HG02870 (cell line): ENCODE measurements around the gene CAMTA1.

Experiments used
- ATAC-seq: cut with Tn5 transposase; IDR thresholded peaks from one replicate; pipeline ENCODE4 v1.9.1; 2021; ENCODE audit warnings: mild to moderate bottlenecking, moderate library complexity; ENCODE audit not compliant: unreplicated experiment

Gene CAMTA1

DNA sequence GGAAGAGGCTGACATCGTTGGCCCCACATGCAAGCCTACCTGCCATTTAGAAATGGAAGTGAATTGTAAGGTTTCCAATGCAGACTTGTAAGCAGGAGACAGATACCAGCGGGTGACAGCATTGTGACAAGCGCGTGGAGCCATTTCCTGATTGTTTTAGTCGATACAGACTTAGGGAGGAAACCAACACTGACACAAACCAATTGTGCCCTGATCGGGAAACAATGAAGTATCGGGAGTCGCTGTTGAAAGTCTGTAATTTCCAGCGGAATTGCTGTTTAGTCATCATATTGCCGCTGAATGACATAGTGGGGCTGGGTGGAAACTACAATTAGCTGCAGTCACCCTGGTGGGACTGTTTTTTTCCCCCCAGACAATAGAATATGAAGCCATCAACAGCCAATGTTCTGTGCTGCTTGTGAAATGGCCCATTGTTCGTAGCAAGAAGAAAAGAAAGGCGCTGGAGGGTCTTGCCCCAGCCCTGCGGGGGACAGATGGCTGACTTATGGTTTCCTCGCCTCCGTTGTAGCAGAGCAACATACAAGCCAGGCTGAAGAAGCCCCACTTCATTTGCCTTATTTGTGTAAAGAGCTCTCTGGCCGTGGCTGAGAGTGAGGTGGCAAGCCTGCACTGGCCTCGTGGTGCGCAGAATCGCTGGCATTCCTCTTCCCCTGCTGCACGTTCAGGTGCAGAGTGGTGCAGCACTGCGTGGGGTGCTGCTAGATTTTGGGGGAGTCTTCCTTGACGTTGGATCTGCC, 462.7 kb downstream of the CAMTA1 start:
- ATAC-seq, result no peak

DNA sequence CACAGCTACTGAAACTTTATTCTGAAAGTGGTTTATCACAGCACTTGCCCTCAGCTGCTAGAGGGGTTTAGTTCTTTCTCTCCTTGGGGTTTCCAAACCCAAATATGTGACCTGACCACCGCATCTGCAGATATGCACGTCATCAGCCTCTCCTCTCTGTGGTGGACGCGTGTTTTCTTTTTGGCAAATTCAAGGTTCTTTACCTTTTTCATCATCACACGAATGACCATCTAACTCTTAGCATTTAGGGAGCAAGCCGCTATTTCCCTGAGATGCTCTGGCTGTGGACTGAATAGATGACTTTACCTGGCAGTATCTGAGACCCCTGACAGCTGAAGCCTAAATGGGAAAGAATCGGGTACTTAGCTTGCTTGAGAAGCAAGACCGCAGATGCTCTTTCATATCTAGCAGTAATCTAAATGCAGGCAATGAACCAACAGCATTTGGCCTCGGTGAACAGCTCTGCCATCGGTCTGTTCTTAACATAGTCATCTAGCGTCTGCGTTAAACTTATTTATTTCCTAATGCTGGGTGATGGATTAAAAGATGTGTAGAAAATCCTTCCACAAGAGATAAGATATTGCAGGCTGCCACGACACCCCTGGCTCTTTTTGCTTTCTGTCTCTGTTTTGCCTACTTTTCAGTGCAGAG, 463.4 kb downstream of the CAMTA1 start:
- no peak for ATAC-seq

DNA sequence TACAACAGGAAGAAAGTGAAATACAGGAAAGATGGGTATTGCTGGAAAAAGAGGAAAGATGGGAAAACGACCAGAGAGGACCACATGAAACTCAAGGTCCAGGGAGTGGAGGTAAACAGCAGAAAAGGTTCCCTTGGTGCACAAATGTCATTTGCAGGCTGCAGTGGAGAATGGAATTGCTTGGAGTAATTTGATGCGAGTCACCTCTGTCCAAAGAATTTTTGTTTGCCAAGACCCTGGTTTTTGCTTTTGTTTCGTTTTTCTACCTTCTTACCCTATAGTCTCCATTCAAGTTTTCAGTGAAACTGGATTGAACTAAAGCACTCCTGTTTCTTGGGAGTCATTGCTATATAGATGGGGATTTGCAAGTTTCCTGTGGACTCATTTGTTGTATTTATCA, 464.3 kb downstream of the CAMTA1 start:
- no peak for ATAC-seq

DNA sequence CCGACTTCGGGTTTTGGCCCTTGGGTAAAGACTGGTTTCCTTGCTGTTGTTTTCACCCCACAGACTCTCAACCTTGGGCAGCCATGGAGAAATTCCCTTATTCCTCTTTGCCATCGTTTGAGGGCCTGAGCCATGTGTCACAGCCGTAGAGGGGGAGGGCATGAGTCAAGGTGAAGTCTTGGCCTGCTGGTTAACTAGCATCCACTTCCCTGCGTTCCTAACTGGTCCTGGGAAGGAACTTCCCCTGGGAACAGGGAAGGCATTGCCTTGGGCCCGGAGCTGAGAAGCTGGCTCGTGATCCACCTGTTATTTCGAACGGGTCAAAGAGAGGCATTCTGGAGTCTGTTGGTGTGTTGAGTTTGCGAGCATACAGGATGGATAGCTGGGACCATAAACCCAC, 464.9 kb downstream of the CAMTA1 start:
- ATAC-seq, result no peak

DNA sequence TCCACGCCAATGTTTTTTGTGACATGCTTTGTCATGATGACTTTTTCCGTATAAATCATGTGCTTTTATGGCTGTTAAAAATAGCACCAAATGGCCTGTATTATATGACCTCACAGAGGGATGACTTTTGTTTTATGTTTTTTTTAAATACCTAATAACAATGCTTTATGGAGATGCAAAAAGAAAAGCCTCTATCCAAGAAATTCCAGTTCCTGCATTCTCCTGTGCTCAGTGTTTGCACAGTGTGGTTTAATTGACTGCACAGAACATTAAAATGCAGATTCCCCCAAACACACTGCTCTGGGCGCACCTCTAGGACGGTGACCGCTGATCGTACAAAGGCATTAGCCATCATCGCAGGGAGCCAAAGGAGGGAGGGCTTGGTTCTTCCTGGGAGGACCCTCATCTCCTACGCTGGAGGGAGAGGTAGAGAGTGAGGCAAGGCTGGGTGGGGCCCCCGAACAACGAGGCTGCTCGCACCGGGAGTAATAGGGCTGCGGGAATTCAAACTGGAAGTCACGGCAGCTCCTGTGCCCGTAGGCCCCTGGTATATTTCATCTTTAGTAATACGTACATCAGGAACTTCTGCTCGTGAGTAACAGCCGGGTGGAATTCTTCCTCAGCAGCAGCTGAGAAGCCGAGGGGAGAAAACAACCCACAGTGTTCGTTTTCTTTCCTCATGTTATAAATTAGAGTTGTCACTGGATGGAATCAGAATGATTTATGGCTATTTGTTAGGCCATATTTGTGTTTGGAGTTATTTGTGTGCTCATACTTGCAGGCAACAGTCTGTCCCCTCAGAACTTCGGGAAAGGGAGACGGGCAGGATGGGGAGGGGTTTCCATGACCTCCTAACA, 465.6 kb downstream of the CAMTA1 start:
- ATAC-seq, result no peak

DNA sequence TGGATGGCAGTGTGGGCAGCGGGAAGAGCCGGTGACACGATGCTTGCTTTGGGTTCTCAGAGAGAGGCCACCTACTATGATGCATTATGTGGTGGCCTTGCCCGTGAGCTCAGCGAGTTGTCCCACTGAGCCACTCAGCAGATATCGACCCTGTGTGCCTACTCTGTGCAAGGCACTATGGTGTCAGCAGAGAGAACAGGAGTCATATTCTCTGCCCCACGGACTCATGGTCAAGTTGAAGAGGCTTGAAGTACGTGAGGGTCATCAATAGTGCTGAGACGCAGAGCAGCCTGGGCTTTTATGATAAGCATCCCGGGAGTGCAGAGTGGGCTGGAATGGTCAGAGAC, 466.2 kb downstream of the CAMTA1 start:
- ATAC-seq, result no peak

DNA sequence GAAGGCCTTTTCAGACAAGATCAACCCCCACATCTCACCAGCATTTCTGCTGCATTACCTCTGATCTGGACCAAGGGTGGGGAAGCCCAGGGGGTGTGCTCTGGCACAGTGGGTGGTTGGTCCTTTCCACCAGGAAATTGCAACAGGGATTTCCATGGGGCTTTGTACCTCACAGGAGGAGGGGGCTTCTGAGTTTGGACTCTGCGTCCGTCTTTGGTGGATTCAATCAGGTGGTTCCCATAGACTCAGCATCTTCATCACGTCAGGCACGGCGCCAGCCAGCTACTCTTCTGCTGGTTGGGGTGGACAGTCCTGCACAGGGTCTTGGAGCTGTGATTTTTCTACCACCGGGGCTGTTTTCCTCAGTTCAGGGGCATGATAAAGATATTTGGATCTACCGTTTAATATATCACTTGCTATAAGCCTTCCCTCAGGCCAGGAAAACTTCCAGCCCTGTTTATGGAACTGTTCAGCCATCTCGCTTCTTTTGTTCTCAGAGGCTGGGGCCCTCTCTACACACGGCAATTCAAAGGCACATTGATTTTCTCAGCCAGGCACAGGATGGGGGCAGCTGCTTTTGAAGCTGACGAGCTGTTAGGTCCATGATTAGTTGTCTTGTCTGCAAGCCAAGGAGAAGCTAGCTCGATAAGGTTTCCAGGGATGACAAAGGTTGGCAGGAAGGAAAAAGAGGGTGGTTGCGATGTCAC, 467.3 kb downstream of the CAMTA1 start:
- ATAC-seq, result no peak

DNA sequence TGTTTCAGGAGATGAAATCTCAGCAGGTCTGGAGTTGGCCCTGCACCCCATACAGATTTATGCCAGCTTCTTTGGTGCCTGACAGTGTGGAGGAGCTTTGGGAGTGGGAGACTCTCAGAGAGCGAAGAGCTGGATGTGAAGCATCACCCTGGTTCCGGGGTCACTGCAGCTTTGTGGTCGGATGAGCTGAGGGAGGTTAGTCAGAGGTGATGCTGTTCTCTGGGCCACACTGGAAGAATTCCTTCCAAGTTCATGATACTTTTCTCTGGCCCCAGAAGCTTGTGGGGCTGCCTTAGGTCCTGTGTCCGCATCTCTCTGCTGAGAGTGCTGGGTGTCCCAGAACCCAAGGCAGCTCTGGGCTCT, 467.8 kb downstream of the CAMTA1 start:
- ATAC-seq, result no peak

DNA sequence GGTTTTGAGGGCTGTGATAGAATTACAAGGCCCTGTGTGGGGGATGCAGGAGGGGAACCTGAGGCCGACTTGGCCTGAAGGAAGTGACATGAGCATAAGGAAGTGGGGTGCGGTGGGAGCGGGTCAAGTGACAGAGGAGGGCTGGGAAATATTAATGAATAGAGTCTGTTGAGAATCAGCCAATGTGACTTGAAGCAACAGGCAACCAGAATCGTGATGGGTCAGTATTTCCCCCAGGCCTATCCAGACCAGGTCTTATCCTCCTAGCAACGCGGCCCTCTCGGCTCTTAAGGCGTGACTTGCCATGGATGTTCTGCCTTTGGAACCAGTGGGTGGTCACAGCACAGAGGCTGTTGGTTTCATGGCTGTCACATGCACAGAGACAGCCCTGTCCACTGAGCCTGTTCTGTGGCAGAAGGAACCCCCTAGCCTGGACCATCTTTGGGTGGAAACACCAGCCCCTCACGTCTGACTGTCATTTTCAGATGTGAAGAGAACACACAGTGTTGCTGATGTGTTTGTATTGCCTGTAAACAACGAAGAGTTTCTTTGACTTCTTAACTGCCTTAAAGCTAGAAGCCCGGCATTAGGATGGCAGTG, 468.8 kb downstream of the CAMTA1 start:
- ATAC-seq, result no peak

DNA sequence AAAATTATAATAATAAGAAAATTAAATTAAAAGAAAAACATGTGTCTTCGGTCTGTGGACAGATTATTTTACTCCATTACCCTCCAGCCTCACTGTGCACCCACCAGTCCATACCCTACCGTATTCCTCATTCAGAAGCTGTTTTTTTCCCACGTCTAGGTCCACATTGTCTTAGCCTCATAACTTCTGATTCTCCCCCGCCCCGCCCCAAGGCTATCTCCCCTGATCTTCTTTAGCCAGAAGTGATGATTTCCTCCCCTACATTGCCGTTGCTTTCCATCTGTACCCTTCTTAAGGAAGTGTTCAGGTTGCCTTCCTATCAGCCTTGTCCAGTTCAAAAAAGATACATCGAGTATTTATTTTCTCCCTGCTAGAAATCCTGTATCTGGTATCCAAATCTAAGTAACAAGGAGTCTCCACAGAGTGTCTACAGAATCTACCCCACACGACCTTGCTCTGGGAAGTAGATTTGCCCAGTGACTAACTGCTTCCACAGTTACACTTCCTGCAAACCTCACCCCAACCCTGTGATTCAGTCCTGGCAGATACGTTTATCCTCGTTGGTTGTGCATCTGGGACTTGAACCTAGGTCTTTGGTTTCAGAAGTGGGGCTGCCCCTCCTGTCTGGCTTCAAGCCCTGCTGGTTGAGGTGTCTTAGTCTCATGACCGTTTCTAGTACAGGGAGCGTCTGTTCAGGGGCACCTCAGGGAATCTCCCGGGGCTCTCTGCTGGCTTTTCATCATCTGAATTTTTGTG, 470.2 kb downstream of the CAMTA1 start:
- no peak for ATAC-seq

DNA sequence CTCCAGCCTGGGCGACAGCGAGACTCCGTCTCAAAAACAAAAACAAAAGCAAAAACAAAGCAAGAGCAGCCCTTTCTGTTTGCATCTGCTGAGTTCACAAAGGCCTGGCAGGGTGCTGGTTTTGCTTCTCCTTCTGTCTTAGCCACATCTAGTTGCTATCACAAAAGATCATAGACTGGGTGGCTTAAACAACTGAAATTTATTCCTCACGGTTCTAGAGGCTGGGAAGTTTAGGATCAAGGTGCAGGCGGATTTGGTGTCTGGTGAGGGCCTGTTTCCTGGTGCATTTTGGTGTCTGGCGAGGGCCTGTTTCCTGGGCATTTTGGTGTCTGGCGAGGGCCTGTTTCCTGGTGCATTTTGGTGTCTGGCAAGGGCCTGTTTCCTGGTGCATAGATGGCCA, 471.3 kb downstream of the CAMTA1 start:
- no peak for ATAC-seq

DNA sequence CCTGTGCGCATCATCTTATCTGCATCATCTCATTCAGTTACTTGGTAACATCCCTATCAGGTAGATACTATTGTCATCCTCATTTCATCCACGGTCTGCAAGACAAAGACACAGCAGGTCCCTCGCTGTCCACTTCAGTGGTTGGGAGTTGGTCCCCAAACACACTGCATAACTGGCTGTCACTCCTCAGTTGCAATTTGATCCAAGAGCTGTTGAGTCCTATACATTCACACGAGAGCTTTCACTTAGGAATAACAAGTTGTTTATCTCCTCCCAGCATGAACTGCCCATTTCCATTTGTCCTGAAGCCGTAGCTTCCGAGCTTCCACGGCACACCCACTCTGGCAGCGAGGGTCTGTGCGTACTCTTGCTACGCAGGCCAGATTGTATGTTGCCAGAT, 472.0 kb downstream of the CAMTA1 start:
- ATAC-seq, result no peak

DNA sequence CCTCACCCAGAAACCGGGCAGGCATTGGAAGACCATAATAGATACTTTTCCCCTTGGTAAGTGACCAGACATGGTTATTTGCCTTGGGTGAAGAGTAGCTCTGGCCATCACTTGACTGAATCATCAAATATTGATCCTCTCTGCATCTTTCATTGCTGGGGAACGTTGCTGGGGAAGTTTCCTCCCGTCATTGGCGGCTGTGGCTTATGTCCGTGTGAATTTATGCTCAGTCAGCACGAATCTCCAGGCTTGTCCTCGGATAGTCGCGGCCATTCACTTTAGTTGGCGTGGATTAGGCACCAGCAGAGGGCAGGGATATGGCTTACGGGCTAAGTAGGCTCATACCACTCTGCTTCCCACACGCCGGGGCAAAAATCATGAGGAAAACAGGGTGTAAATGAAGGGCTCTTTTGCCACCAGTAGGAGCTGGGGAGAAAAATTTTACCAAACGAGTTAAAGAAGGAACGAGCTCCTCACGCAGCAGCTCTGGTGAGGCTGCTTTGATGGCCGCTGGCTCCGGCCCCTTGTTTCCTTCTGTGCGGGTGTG, 473.4 kb downstream of the CAMTA1 start:
- no peak for ATAC-seq

DNA sequence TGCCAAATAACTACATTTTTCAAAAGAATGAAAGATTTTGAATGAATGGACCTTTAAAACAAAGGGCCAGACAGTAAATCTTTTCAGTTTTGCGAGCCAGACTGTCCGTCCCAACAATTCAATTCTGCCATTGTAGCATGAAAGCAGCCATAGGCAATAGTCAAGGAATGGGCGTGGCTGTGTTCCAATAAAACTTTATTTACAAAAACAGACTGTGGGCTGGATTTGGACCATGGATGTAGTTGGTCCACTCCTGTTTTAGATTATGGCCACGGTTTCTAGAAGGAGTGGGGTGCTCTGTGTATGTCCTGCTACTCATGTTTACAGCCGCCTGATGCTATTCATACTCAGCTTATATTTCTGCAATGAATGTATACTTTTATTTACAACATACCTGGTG, 474.7 kb downstream of the CAMTA1 start:
- ATAC-seq, result no peak

DNA sequence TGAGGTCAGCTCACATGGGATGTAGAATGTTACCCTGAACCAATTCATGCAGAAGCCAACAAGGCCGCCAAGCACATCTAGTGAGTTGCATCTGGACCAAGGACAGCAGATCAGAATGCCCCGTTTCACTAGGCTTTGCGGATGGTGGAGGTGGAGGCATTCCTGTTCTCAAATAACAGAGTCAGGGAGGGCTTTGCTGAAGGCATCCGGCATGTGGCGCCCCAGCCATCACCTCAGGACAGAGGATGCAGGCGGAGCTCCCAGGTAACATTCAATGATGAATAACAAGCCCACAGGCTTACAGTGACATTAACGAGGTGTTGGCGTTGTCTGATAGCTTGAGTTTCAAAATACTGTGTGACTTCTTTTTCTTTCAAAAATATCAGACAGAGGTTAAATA, 476.2 kb downstream of the CAMTA1 start:
- no peak for ATAC-seq

DNA sequence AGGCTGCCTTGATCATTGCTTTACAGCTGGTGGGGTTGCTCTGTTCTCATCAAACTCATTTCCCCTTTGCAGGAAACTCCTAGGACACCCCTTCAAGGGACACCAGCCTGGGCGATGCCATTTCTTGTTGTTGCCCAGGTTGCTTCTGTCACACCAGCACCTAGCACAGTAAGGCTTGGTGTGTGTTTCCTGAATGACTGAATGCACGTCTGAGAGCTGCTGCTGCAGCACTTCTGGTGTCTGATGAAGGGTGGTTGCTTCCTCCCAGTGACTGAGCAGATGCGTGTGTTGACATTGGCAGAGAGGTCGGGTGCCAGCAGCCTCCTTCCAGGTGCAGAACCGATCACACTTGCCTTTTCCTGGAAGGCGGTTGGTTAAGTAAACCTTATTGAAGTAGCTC, 477.4 kb downstream of the CAMTA1 start:
- ATAC-seq, result no peak

DNA sequence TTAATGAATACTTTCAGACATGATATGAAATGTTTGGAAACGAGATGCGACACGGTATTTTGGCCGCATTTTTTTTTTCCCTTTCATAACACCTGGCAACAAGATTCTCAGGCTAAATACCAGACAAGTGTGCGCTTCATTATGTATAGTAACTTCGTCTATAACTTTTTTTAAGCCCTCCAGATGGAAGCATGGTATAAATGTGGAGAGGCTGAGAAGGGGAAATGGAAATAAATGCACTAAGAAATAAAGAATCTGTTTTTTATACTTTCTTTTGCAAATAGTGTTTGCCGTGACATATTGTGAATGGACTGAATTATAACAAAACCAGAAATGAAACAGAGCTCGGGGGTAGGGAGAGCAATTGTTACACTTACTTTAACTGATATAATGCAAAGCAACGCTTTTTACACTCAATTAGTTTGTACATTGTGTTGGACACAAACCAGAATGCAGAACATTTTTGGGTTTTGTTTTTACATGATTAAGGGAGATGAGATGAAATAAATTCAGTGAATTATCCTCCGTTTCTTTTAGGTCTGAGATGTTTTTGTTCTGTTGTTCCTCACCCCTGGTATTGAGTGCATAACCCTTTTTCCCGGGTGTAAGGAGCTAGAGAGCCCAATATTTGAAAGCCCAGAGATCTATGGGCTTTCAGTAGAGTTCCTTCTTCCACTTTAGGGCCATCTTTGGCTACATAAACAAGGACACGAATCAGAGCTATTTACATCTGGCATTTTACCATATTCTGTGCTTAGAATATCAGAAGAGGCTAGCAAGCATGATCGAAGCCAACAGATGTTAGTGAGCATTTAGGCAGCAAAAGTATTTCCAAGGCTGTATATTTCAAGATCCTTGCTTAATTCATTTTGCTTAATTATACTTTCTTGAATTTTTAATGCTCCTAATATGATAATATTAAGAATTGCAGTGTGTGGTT, 478.0 kb downstream of the CAMTA1 start:
- no peak for ATAC-seq

DNA sequence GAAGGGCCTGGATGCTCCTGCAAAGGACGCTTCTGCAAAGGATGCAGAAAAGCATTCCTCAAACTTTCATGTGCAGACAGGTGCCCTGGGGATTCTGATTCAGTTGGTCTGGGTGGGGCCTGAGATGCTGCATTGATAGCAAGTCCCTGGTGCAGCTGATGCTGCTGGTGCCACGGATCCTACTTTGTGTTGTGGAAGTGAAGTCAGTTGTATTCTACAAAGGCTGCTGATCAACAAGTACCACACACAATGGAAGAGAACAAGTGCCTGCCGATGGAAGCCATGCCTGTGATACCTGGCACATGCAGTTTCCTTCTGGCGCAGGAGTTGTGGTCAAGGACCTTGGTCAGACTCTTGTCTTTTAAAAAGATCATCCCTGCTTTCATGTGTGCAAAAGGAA, 478.8 kb downstream of the CAMTA1 start:
- ATAC-seq, result no peak
